ENCODE data around the gene PMPCA.

GRCh38 chr9:136419092-136419420 lies 8.6 kb downstream of the PMPCA start:
- TF ChIP-seq EZH2phosphoT487 (IDR thresholded peaks at IDR 0.05; ENCODE audit: borderline replicate concordance, low read depth, low read length): no peak
- TF ChIP-seq CTCF (conservative IDR thresholded peaks at IDR 0.05; ENCODE audit: low read length): no peak
